Vagina (tissue), 2 donors: ENCODE results near the gene LIMD2.

Source experiments
- CTCF ChIP-seq, 3 experiments: fragments of 450-650 bp in 2 of 3; fragments of 200-600 bp in 1 of 3; sonication (generic) in 1 of 3; IDR thresholded peaks; one replicate each; pipeline ENCODE4 v1.5.1; 2017 to 2019; ENCODE audit warnings: antibody characterized with exemption in 3 of 3, mild to moderate bottlenecking in 2 of 3, moderate library complexity in 2 of 3
- POLR2A ChIP-seq, 2 donors: fragments of 450-650 bp; IDR thresholded peaks; one replicate each; pipeline ENCODE4 v1.6.1; 2017; ENCODE audit warnings: antibody characterized with exemption in 2 of 2, mild to moderate bottlenecking in 2 of 2, moderate library complexity in 2 of 2
- POLR2AphosphoS5 ChIP-seq, 2 donors: sonication (generic); formaldehyde crosslinking; IDR thresholded peaks; one replicate each; pipeline ENCODE4 v1.9.0; 2017; ENCODE audit warnings: antibody characterized with exemption in 2 of 2, mild to moderate bottlenecking in 2 of 2, low read depth in 1 of 2; ENCODE audit not compliant: insufficient read depth in 1 of 2

GRCh38 chr17:63699638-63700527 is at the start of gene LIMD2:
- no peak for TF ChIP-seq POLR2A (IDR thresholded peaks at IDR 0.05)
- TF ChIP-seq CTCF (IDR thresholded peaks at IDR 0.05): no peak
- TF ChIP-seq POLR2AphosphoS5 (IDR thresholded peaks at IDR 0.05; ENCODE audit: insufficient read depth in 1 of 2, low read depth in 1 of 2): no peak
